SK-N-SH (cell line): ENCODE measurements around the gene SLC25A41. TPM values are rescaled to one million over a fixed set of nuclear protein-coding genes. Genes with fewer than 3 reads are reported as not detected.

ENCODE experiments used
- CTCF ChIA-PET: fragments of 300-600, 350-600 bp; formaldehyde crosslinking; extraction: SDS; loops from one replicate; lab custom pipeline; 2021; lab: Yijun Ruan, JAX
- POLR2A ChIA-PET: fragments of 350-600 bp; sonication (Branson Sonifier 250); formaldehyde crosslinking; extraction: SDS; loops from one replicate; lab custom pipeline; 2020; ENCODE audit warnings: antibody characterized with exemption, inconsistent platforms; lab: Yijun Ruan, JAX
- DNase-seq: peaks from one replicate; pipeline ENCODE4 v3.0.0; 2012
- H2AFZ ChIP-seq: fragments of 200-600 bp; sonication (generic); 2 replicates; pipeline ENCODE4 v1.8.1; 2016; ENCODE audit warnings: antibody characterized with exemption, mild to moderate bottlenecking, low read depth
- H3F3A ChIP-seq: fragments of 200-600 bp; sonication (generic); replicated peaks from 2 replicates; pipeline ENCODE3; 2016; ENCODE audit warnings: antibody characterized with exemption, mild to moderate bottlenecking; ENCODE audit not compliant: insufficient read depth
- H3K27ac ChIP-seq, 2 experiments: fragments of 200-500 bp in 1 of 2; fragments of 200-600 bp in 1 of 2; sonication (Bioruptor generic) in 1 of 2; sonication (generic), shearing (Covaris generic) in 1 of 2; 2 replicates each; pipeline versions ENCODE4 v1.5.1 to v1.6.1; 2014 to 2016; ENCODE audit warnings: low read depth in 2 of 2, inconsistent platforms in 1 of 2, low read length in 1 of 2, mild to moderate bottlenecking in 1 of 2, mixed read lengths in 1 of 2
- H3K27me3 ChIP-seq: fragments of 200-600 bp; sonication (generic), shearing (Covaris generic); 2 replicates; pipeline ENCODE4 v1.6.1; 2016; ENCODE audit warnings: mixed run types; ENCODE audit not compliant: insufficient read depth
- H3K36me3 ChIP-seq, 2 experiments: fragments of 200-500 bp in 1 of 2; fragments of 200-600 bp in 1 of 2; sonication (Bioruptor generic) in 1 of 2; sonication (generic) in 1 of 2; replicated peaks in 1 of 2; 2 replicates each; pipeline versions ENCODE3 to v1.5.1; 2014 to 2016; ENCODE audit warnings: low read length in 1 of 2, mild to moderate bottlenecking in 1 of 2; ENCODE audit not compliant: insufficient read depth in 2 of 2, control insufficient read depth in 1 of 2
- H3K4me1 ChIP-seq, 2 experiments: fragments of 200-500 bp in 1 of 2; fragments of 200-600 bp in 1 of 2; sonication (Bioruptor generic) in 1 of 2; sonication (generic), shearing (Covaris generic) in 1 of 2; 2 replicates each; pipeline versions ENCODE4 v1.5.1 to v1.6.1; 2014 to 2016; ENCODE audit warnings: low read depth in 1 of 2, low read length in 1 of 2, mixed run types in 1 of 2; ENCODE audit not compliant: insufficient read depth in 2 of 2, control insufficient read depth in 1 of 2
- H3K4me2 ChIP-seq: fragments of 200-600 bp; sonication (generic), shearing (Covaris generic); 2 replicates; pipeline ENCODE4 v1.6.1; 2017; ENCODE audit warnings: mixed run types
- H3K4me3 ChIP-seq, 2 experiments: fragments of 200-500 bp in 1 of 2; fragments of 200-600 bp in 1 of 2; sonication (Bioruptor generic) in 1 of 2; sonication (generic), shearing (Covaris generic) in 1 of 2; 2 replicates each; pipeline versions ENCODE4 v1.5.1 to v1.8.1; 2014 to 2016; ENCODE audit warnings: low read depth in 2 of 2, inconsistent platforms in 1 of 2, low read length in 1 of 2, mild to moderate bottlenecking in 1 of 2, mixed read lengths in 1 of 2, moderate library complexity in 1 of 2
- H3K79me2 ChIP-seq: fragments of 200-600 bp; sonication (generic); 2 replicates; pipeline ENCODE4 v1.8.1; 2017; ENCODE audit warnings: mild to moderate bottlenecking; ENCODE audit not compliant: insufficient read depth
- H3K9ac ChIP-seq: fragments of 200-600 bp; sonication (generic); 2 replicates; pipeline ENCODE4 v1.6.1; 2017; ENCODE audit warnings: mixed run types
- H3K9me2 ChIP-seq: fragments of 200-600 bp; sonication (generic); 2 replicates; pipeline ENCODE4 v1.6.1; 2017; ENCODE audit warnings: mixed run types
- H3K9me3 ChIP-seq: fragments of 200-600 bp; sonication (generic); 2 replicates; pipeline ENCODE4 v1.6.1; 2017; ENCODE audit warnings: mixed run types, mild to moderate bottlenecking, moderate library complexity
- H4K20me1 ChIP-seq: fragments of 200-600 bp; sonication (generic); 2 replicates; pipeline ENCODE4 v1.6.1; 2017; ENCODE audit warnings: mild to moderate bottlenecking, mixed run types; ENCODE audit not compliant: insufficient read depth
- CHD2 ChIP-seq: fragments of 150-350 bp; IDR thresholded peaks from 2 replicates; pipeline ENCODE4 v1.6.1; 2018; ENCODE audit warnings: low read length; ENCODE audit not compliant: partially characterized antibody
- CTCF ChIP-seq: fragments of 200-600 bp; sonication (generic); IDR thresholded peaks from 2 replicates; pipeline ENCODE4 v1.6.1; 2017; ENCODE audit warnings: antibody characterized with exemption, mild to moderate bottlenecking, moderate library complexity
- ELF1 ChIP-seq: IDR thresholded peaks from 2 replicates; pipeline ENCODE4 v1.4.0; 2012
- FOSL2 ChIP-seq: IDR thresholded peaks from 2 replicates; pipeline ENCODE4 v1.4.0; 2012; ENCODE audit warnings: low read depth, mild to moderate bottlenecking, moderate library complexity, borderline replicate concordance
- FOXJ3 ChIP-seq: sonication (generic); formaldehyde crosslinking; IDR thresholded peaks from 2 replicates; pipeline ENCODE4 v1.5.1; 2020; ENCODE audit warnings: mild to moderate bottlenecking, missing genetic modification reagents
- FOXM1 ChIP-seq: IDR thresholded peaks from 2 replicates; pipeline ENCODE4 v1.4.0; 2012; ENCODE audit warnings: low read depth, mild to moderate bottlenecking
- GABPA ChIP-seq: IDR thresholded peaks from 2 replicates; pipeline ENCODE4 v1.4.0; 2012; ENCODE audit warnings: low read depth, mild to moderate bottlenecking
- GATA2 ChIP-seq: sonication (generic); formaldehyde crosslinking; IDR thresholded peaks from 2 replicates; pipeline ENCODE4 v1.5.0; 2020; ENCODE audit warnings: mild to moderate bottlenecking, missing genetic modification reagents
- IRF3 ChIP-seq: fragments of 150-350 bp; IDR thresholded peaks from 2 replicates; pipeline ENCODE4 v1.6.1; 2016; ENCODE audit warnings: mild to moderate bottlenecking, low read depth, low read length
- MAX ChIP-seq: IDR thresholded peaks from 2 replicates; pipeline ENCODE4 v1.4.0; 2012; ENCODE audit warnings: low read depth
- MXI1 ChIP-seq: IDR thresholded peaks from 2 replicates; pipeline ENCODE4 v1.6.1; 2012; ENCODE audit warnings: mild to moderate bottlenecking, low read depth, low read length, improper control_type of control experiment
- NRF1 ChIP-seq: IDR thresholded peaks from 2 replicates; pipeline ENCODE4 v1.6.1; 2012; ENCODE audit warnings: low read depth, mild to moderate bottlenecking, low read length
- PBX3 ChIP-seq: IDR thresholded peaks from 2 replicates; pipeline ENCODE4; 2012
- POLR2AphosphoS5 ChIP-seq: IDR thresholded peaks from 2 replicates; pipeline ENCODE4 v1.6.1; 2012; ENCODE audit warnings: low read depth, low read length
- RAD21 ChIP-seq: IDR thresholded peaks from 2 replicates; pipeline ENCODE4 v1.6.1; 2012; ENCODE audit warnings: mild to moderate bottlenecking, low read length
- RCOR1 ChIP-seq: fragments of 150-350 bp; IDR thresholded peaks from 2 replicates; pipeline ENCODE4 v1.6.1; 2017; ENCODE audit warnings: antibody characterized with exemption, low read length
- RFX5 ChIP-seq: IDR thresholded peaks from 2 replicates; pipeline ENCODE4 v1.6.1; 2012; ENCODE audit warnings: mild to moderate bottlenecking, improper control_type of control experiment, low read length
- TAF1 ChIP-seq: IDR thresholded peaks from 2 replicates; pipeline ENCODE4 v1.6.1; 2012; ENCODE audit warnings: low read depth, mild to moderate bottlenecking, low read length, moderate library complexity, borderline replicate concordance
- TCF12 ChIP-seq: IDR thresholded peaks from 2 replicates; pipeline ENCODE4 v1.4.0; 2012
- TEAD4 ChIP-seq: IDR thresholded peaks from 2 replicates; pipeline ENCODE4 v1.4.0; 2012; ENCODE audit warnings: mild to moderate bottlenecking, borderline replicate concordance; ENCODE audit not compliant: insufficient read depth
- USF1 ChIP-seq: IDR thresholded peaks from 2 replicates; pipeline ENCODE4 v1.4.0; 2012; ENCODE audit warnings: low read depth, borderline replicate concordance
- USF2 ChIP-seq: fragments of 150-350 bp; IDR thresholded peaks from 2 replicates; pipeline ENCODE4 v1.6.1; 2017; ENCODE audit warnings: antibody characterized with exemption, low read length, low read depth, borderline replicate concordance
- YY1 ChIP-seq: IDR thresholded peaks from 2 replicates; pipeline ENCODE4 v1.4.0; 2012; ENCODE audit warnings: low read depth, mild to moderate bottlenecking
- ZBTB33 ChIP-seq: IDR thresholded peaks from 2 replicates; pipeline ENCODE4 v1.4.0; 2012; ENCODE audit warnings: low read depth, borderline replicate concordance
- WGBS: methylation state at CpG from one replicate; pipeline ENCODE4 v1.1.6; 2017; ENCODE audit warnings: low lambda C conversion rate; 5-methylcytosine and 5-hydroxymethylcytosine counted together
- polyA plus RNA-seq, 3 experiments: library from polyadenylated mRNA; depleted of rRNA; stranded (reverse); fragments of >200 nt; gene quantifications; 2 replicates each; pipeline ENCODE4 v1.2.3, GENCODE V29; 2012

The SLC25A41 gene
- polyA plus RNA-seq, 1 of the 3 experiments (the other 2 are of a cell fraction) = 0.12 TPM

GRCh38 chr19:6424939-6425731, 8.4 kb downstream of the SLC25A41 start:
- peak overlapping the region; percentile 85; the same call in 1 of the 2 replicates for H2AFZ ChIP-seq
- CTCF ChIA-PET = interaction anchor here (0.6 to 1.6 kb wide), 3 partner anchors 14 to 1897 kb away, joined by 3 read pairs; partner anchors contain the start of gene TUBB4A
- peaks cover 5 to 22% of the 10 kb centered on the region in 2 experiments for H3K36me3 ChIP-seq
- TF ChIP-seq GABPA (peak; percentile 66), MAX (peak; percentile 98), RCOR1 (no peak), FOXJ3 (CRISPR knock-in tag) (no peak), ELF1 (peak; percentile 61; the same call in 1 of the 2 replicates), PBX3 (peak; percentile 96), TCF12 (no peak), MXI1 (peak; percentile 32; the same call in 1 of the 2 replicates), NRF1 (no peak), USF2 (peak; percentile 62), YY1 (no peak), USF1 (peak; percentile 93), TAF1 (no peak), POLR2AphosphoS5 (peak; percentile 16; the same call in 1 of the 2 replicates), RFX5 (no peak; the same call in 1 of the 2 replicates), FOSL2 (no peak), TEAD4 (no peak), IRF3 (peak; percentile 99), CHD2 (peak; percentile 96), FOXM1 (no peak), RAD21 (no peak), GATA2 (CRISPR knock-in tag) (no peak), ZBTB33 (peak; percentile 79; the same call in 1 of the 2 replicates), CTCF (no peak)
- peaks cover 39% of the 10 kb centered on the region for H4K20me1 ChIP-seq
- peak overlapping the region; percentile 61 to 78; a peak in 3 of 4 replicates for H3K27ac ChIP-seq
- 5% methylated on average over 25 of the region's 43 CpGs for WGBS
- peaks cover 10 to 15% of the 10 kb centered on the region in 2 experiments; a peak in 2 of 4 replicates for H3K4me1 ChIP-seq
- no peaks in the 10 kb centered on the region for H3K9me3 ChIP-seq
- H3K9ac ChIP-seq = no peak overlapping the region
- POLR2A ChIA-PET = interaction anchor here (0.5 to 1.6 kb wide), 3 partner anchors 32 to 52 kb away, joined by 4 to 8 read pairs (median 4); partner anchors contain the start of genes ALKBH7 and GTF2F1
- DNase-seq = peak; percentile 96
- peaks cover 40% of the 10 kb centered on the region for H3K79me2 ChIP-seq
- H3F3A ChIP-seq = peaks cover 6% of the 10 kb centered on the region
- H3K9me2 ChIP-seq = no peaks in the 10 kb centered on the region
- H3K4me2 ChIP-seq = peak overlapping the region; percentile 49
- peak overlapping the region in 1 of 2 experiments; percentile 20; a peak in 2 of 4 replicates for H3K4me3 ChIP-seq
- no peaks in the 10 kb centered on the region for H3K27me3 ChIP-seq
